ENCODE measurements around the gene FRS3.

FRS3 gene

DNA sequence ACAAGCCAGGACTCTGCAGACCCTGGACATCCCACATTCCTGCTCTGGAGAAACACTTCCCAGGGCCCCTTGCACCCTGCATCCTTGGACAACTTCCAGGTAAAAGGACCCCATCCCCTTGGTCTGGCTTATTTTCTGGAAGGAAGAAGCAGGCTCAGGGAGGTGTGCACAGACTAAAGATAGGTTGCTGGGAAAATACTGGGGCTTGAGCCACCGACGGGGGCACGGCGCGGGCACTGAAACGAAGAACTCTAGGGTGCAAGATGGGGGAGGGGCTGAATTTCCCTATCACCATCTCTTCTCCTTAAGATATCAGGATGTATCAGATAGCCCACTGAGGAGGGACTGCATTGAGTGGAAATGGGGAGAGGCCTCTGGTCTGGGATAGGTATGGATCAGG lies 805 bp downstream of the FRS3 start:
- no peaks in the 10 kb centered on the region for H3K9me3 ChIP-seq (ENCODE audit: insufficient read depth, low read length)
- H3F3A ChIP-seq (ENCODE audit: insufficient read depth): peaks cover 18% of the 10 kb centered on the region
- no peaks in the 10 kb centered on the region for H3K36me3 ChIP-seq (ENCODE audit: low read length)
- H3K27ac ChIP-seq (ENCODE audit: low read depth, low read length): no peak overlapping the region
- H3K9me2 ChIP-seq (replicated peaks; ENCODE audit: insufficient read depth, low read length): no peaks in the 10 kb centered on the region
- H4K20me1 ChIP-seq (ENCODE audit: low read depth, low read length): no peaks in the 10 kb centered on the region
- peak overlapping the region; percentile 80 for H3K4me3 ChIP-seq (ENCODE audit: insufficient read depth, low read length, poor library complexity, severe bottlenecking)
- peak overlapping the region; percentile 86 for H3K4me2 ChIP-seq (ENCODE audit: low read depth, low read length, poor library complexity, severe bottlenecking)
- H3K79me2 ChIP-seq (ENCODE audit: insufficient read depth, low read length): no peaks in the 10 kb centered on the region
- H3K9ac ChIP-seq (ENCODE audit: low read length): peak overlapping the region; percentile 68
- H3K27me3 ChIP-seq (ENCODE audit: low read length): no peaks in the 10 kb centered on the region
- peak overlapping the region; percentile 18 for H2AFZ ChIP-seq (ENCODE audit: low read depth, low read length, severe bottlenecking)
- TF ChIP-seq EZH2phosphoT487 (conservative IDR thresholded peaks at IDR 0.05; ENCODE audit: low read length): no peak
- TF ChIP-seq, protein P1, sequence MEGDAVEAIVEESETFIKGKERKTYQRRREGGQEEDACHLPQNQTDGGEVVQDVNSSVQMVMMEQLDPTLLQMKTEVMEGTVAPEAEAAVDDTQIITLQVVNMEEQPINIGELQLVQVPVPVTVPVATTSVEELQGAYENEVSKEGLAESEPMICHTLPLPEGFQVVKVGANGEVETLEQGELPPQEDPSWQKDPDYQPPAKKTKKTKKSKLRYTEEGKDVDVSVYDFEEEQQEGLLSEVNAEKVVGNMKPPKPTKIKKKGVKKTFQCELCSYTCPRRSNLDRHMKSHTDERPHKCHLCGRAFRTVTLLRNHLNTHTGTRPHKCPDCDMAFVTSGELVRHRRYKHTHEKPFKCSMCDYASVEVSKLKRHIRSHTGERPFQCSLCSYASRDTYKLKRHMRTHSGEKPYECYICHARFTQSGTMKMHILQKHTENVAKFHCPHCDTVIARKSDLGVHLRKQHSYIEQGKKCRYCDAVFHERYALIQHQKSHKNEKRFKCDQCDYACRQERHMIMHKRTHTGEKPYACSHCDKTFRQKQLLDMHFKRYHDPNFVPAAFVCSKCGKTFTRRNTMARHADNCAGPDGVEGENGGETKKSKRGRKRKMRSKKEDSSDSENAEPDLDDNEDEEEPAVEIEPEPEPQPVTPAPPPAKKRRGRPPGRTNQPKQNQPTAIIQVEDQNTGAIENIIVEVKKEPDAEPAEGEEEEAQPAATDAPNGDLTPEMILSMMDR (IDR thresholded peaks at IDR 0.05; ENCODE audit: insufficient read depth, low read length, poor library complexity, severe bottlenecking): no peak

GRCh38 chr6:41777551-41778285 lies 2.0 kb downstream of the FRS3 start:
- H3K4me3 ChIP-seq (ENCODE audit: insufficient read depth, low read length, poor library complexity, severe bottlenecking): no peak overlapping the region
- no peaks in the 10 kb centered on the region for H3K36me3 ChIP-seq (ENCODE audit: low read length)
- H3K27me3 ChIP-seq (ENCODE audit: low read length): no peaks in the 10 kb centered on the region
- TF ChIP-seq EZH2phosphoT487 (conservative IDR thresholded peaks at IDR 0.05; ENCODE audit: low read length): no peak
- TF ChIP-seq, protein P1 (IDR thresholded peaks at IDR 0.05; ENCODE audit: insufficient read depth, low read length, poor library complexity, severe bottlenecking): no peak
- H3K9me3 ChIP-seq (ENCODE audit: insufficient read depth, low read length): no peaks in the 10 kb centered on the region
- H3K9ac ChIP-seq (ENCODE audit: low read length): no peak overlapping the region
- H2AFZ ChIP-seq (ENCODE audit: low read depth, low read length, severe bottlenecking): no peak overlapping the region
- no peaks in the 10 kb centered on the region for H3K79me2 ChIP-seq (ENCODE audit: insufficient read depth, low read length)
- H3K27ac ChIP-seq (ENCODE audit: low read depth, low read length): no peak overlapping the region
- no peaks in the 10 kb centered on the region for H4K20me1 ChIP-seq (ENCODE audit: low read depth, low read length)
- no peaks in the 10 kb centered on the region for H3K9me2 ChIP-seq (replicated peaks; ENCODE audit: insufficient read depth, low read length)
- no peak overlapping the region for H3K4me2 ChIP-seq (ENCODE audit: low read depth, low read length, poor library complexity, severe bottlenecking)
- H3F3A ChIP-seq (ENCODE audit: insufficient read depth): peaks cover 18% of the 10 kb centered on the region

GRCh38 chr6:41775293-41775882 lies 4.3 kb downstream of the FRS3 start:
- Histone ChIP-seq H3K4me3 (ENCODE audit: insufficient read depth, low read length, poor library complexity, severe bottlenecking) (no peak overlapping the region), H3F3A (ENCODE audit: insufficient read depth) (peaks cover 9% of the 10 kb centered on the region), H3K27me3 (ENCODE audit: low read length) (no peaks in the 10 kb centered on the region), H3K9me2 (replicated peaks; ENCODE audit: insufficient read depth, low read length) (no peaks in the 10 kb centered on the region), H3K79me2 (ENCODE audit: insufficient read depth, low read length) (no peaks in the 10 kb centered on the region), H3K27ac (ENCODE audit: low read depth, low read length) (no peak overlapping the region), H3K9ac (ENCODE audit: low read length) (no peak overlapping the region), H2AFZ (ENCODE audit: low read depth, low read length, severe bottlenecking) (no peak overlapping the region), H4K20me1 (ENCODE audit: low read depth, low read length) (no peaks in the 10 kb centered on the region), H3K4me2 (ENCODE audit: low read depth, low read length, poor library complexity, severe bottlenecking) (no peak overlapping the region), H3K36me3 (ENCODE audit: low read length) (no peaks in the 10 kb centered on the region), H3K9me3 (ENCODE audit: insufficient read depth, low read length) (no peaks in the 10 kb centered on the region)
- no peak for TF ChIP-seq EZH2phosphoT487 (conservative IDR thresholded peaks at IDR 0.05; ENCODE audit: low read length)
- TF ChIP-seq, protein P1 (IDR thresholded peaks at IDR 0.05; ENCODE audit: insufficient read depth, low read length, poor library complexity, severe bottlenecking): no peak
